WTC11 (cell line): ENCODE results near the gene CRELD2. TPM values are rescaled to one million over a fixed set of nuclear protein-coding genes. Genes with fewer than 3 reads are reported as not detected.
A peak's percentile ranks its signal among the peaks of the same experiment; 100 is the strongest.

Source experiments
- ATAC-seq: fragments of 200-7000 bp; cut with Tn5 transposase; 2 replicates; pipeline ENCODE4 v1.10.0; 2021; ENCODE audit warnings: mild to moderate bottlenecking, moderate library complexity
- CTCF ChIA-PET: fragments of 300-600 bp; sonication (Branson Sonifier 250); formaldehyde crosslinking; loops from one replicate; lab custom pipeline; 2021; ENCODE audit warnings: antibody characterized with exemption; lab: Charles Lee
- POLR2A ChIA-PET: fragments of 350-600 bp; sonication (Branson Sonifier 250); formaldehyde crosslinking; loops from one replicate; lab custom pipeline; 2021; ENCODE audit warnings: antibody characterized with exemption; lab: Charles Lee
- DNase-seq: peaks from one replicate; pipeline ENCODE4 v3.0.0; 2021; ENCODE audit warnings: low spot score
- H3K27ac Mint-ChIP-seq: 2 replicates; pipeline ENCODE4 v1.8.0; 2021; ENCODE audit warnings: mixed read lengths
- H3K27me3 Mint-ChIP-seq: 2 replicates; pipeline ENCODE4 v1.8.0; 2021; ENCODE audit warnings: low read depth, mild to moderate bottlenecking, moderate library complexity, mixed read lengths
- H3K36me3 Mint-ChIP-seq: 2 replicates; pipeline ENCODE4 v1.8.0; 2021; ENCODE audit warnings: mixed read lengths
- H3K4me1 Mint-ChIP-seq: 2 replicates; pipeline ENCODE4 v1.8.0; 2022; ENCODE audit warnings: mixed read lengths
- H3K4me3 Mint-ChIP-seq: 2 replicates; pipeline ENCODE4 v1.8.0; 2021; ENCODE audit warnings: mild to moderate bottlenecking, moderate library complexity, mixed read lengths
- H3K9me3 Mint-ChIP-seq: 2 replicates; pipeline ENCODE4 v1.8.0; 2021; ENCODE audit warnings: mixed read lengths
- E2F1 ChIP-seq: sonication (generic); formaldehyde crosslinking; IDR thresholded peaks from 2 replicates; pipeline ENCODE4 v1.8.0; 2022; ENCODE audit warnings: mild to moderate bottlenecking, missing genetic modification reagents
- E2F5 ChIP-seq: sonication (generic); formaldehyde crosslinking; IDR thresholded peaks from 2 replicates; pipeline ENCODE4 v1.8.1; 2022; ENCODE audit warnings: mild to moderate bottlenecking, moderate library complexity, missing genetic modification reagents
- ELF4 ChIP-seq: sonication (generic); formaldehyde crosslinking; IDR thresholded peaks from 2 replicates; pipeline ENCODE4 v1.8.1; 2022; ENCODE audit warnings: low read depth, mild to moderate bottlenecking, moderate library complexity, missing genetic modification reagents
- FOXK1 ChIP-seq: sonication (generic); formaldehyde crosslinking; IDR thresholded peaks from 2 replicates; pipeline ENCODE4 v1.8.0; 2022; ENCODE audit warnings: mild to moderate bottlenecking, moderate library complexity, missing genetic modification reagents
- MYBL2 ChIP-seq: sonication (generic); formaldehyde crosslinking; IDR thresholded peaks from 2 replicates; pipeline ENCODE4 v1.8.1; 2023; ENCODE audit warnings: mild to moderate bottlenecking, moderate library complexity, missing genetic modification reagents
- ZNF532 ChIP-seq: fragments of 250-450 bp; sonication (Bioruptor Pico); IDR thresholded peaks from 2 replicates; pipeline ENCODE4 v1.9.0; 2021; ENCODE audit warnings: mild to moderate bottlenecking, borderline replicate concordance
- total RNA-seq: library from RNA; stranded (reverse); gene quantifications from 3 replicates; pipeline ENCODE4 v1.2.3, GENCODE V29; 2021
- TF ChIP-seq, protein P1 (sequence below): sonication (generic); formaldehyde crosslinking; IDR thresholded peaks from 2 replicates; pipeline ENCODE4 v1.8.1; 2023; ENCODE audit warnings: mild to moderate bottlenecking, moderate library complexity, missing genetic modification reagents

The CRELD2 gene
- total RNA-seq, 1 experiment from 2014 or later = 42.8 TPM

DNA sequence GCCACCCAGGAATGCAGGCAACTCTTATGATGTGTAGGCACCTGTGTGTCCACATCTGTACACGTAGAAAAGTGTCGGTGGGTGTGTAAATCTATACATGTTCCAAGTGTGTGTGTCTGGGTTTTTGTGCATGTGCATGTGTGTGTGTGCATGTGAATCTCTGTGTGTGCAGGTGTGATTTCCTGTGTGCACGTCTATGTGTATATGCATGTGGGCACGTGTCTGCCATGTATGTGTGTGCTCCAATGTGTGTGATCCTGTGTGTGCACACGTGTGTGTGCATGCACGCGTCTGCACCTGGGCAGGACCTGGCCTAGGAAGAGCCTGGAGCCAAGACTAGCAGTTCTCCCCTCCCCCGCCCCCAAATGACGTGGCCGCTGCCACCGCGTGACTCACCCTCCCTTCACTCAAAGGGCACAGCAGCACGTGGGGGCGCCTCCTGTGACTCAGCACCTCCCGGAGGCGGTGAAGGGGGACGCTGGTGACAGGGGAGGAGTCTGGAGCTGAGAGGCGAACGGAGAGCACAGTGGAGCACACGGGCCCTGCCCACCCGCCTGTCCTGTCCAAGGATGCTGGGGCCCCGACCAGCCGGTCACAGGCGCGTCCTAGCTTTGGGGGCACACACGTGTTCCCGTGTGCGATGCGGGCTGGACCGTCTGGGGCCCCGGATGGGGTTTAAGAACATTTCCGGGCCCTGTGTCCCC, 52.2 kb downstream of the CRELD2 start (continued):
- no peak for TF ChIP-seq ZNF532 (CRISPR knock-in tag)
- TF ChIP-seq FOXK1 (CRISPR knock-in tag) = no peak; the same call in 1 of the 2 replicates
- TF ChIP-seq ELF4 = no peak
- TF ChIP-seq, protein P1, sequence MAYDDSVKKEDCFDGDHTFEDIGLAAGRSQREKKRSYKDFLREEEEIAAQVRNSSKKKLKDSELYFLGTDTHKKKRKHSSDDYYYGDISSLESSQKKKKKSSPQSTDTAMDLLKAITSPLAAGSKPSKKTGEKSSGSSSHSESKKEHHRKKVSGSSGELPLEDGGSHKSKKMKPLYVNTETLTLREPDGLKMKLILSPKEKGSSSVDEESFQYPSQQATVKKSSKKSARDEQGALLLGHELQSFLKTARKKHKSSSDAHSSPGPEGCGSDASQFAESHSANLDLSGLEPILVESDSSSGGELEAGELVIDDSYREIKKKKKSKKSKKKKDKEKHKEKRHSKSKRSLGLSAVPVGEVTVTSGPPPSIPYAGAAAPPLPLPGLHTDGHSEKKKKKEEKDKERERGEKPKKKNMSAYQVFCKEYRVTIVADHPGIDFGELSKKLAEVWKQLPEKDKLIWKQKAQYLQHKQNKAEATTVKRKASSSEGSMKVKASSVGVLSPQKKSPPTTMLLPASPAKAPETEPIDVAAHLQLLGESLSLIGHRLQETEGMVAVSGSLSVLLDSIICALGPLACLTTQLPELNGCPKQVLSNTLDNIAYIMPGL (CRISPR knock-in tag) = no peak

- CTCF ChIA-PET = interaction anchor here (0.9 to 2.9 kb wide), 5 partner anchors 9 to 59 kb away, joined by 3 to 14 read pairs (median 5); no protein-coding TSS in a partner anchor
Observed at GRCh38 chr22:49971232-49972162, 53.1 kb downstream of the CRELD2 start.

More at GRCh38 chr22:49971232-49972162, 53.1 kb downstream of the CRELD2 start:
- Mint-ChIP-seq H3K9me3 (no peaks in the 10 kb centered on the region), H3K27me3 (peaks cover 8% of the 10 kb centered on the region), H3K27ac (no peak overlapping the region), H3K4me3 (peak overlapping the region; percentile 61), H3K4me1 (peaks cover 6% of the 10 kb centered on the region), H3K36me3 (no peaks in the 10 kb centered on the region)
- TF ChIP-seq E2F1 = no peak
- TF ChIP-seq E2F5 (CRISPR knock-in tag) = no peak
- 0 out of 2 replicates have a peak, but pooled peaks have one; percentile 3 for TF ChIP-seq MYBL2
- ATAC-seq (peak; percentile 56), DNase-seq (peak; percentile 44)
- POLR2A ChIA-PET = interaction anchor here (0.7 to 0.9 kb wide), 2 partner anchors 12 to 835 kb away, joined by 3 read pairs; no protein-coding TSS in a partner anchor
